WTC11 (cell line): Measurements from ENCODE around the gene SYT15. TPM values are rescaled to one million over a fixed set of nuclear protein-coding genes. Genes with fewer than 3 reads are reported as not detected.

Experiments
- ATAC-seq: fragments of 200-7000 bp; cut with Tn5 transposase; 2 replicates; pipeline ENCODE4 v1.10.0; 2021; ENCODE audit warnings: mild to moderate bottlenecking, moderate library complexity
- CTCF ChIA-PET: fragments of 300-600 bp; sonication (Branson Sonifier 250); formaldehyde crosslinking; loops from one replicate; lab custom pipeline; 2021; ENCODE audit warnings: antibody characterized with exemption; lab: Charles Lee
- POLR2A ChIA-PET: fragments of 350-600 bp; sonication (Branson Sonifier 250); formaldehyde crosslinking; loops from one replicate; lab custom pipeline; 2021; ENCODE audit warnings: antibody characterized with exemption; lab: Charles Lee
- DNase-seq: peaks from one replicate; pipeline ENCODE4 v3.0.0; 2021; ENCODE audit warnings: low spot score
- H3K27ac Mint-ChIP-seq: 2 replicates; pipeline ENCODE4 v1.8.0; 2021; ENCODE audit warnings: mixed read lengths
- H3K27me3 Mint-ChIP-seq: 2 replicates; pipeline ENCODE4 v1.8.0; 2021; ENCODE audit warnings: low read depth, mild to moderate bottlenecking, moderate library complexity, mixed read lengths
- H3K36me3 Mint-ChIP-seq: 2 replicates; pipeline ENCODE4 v1.8.0; 2021; ENCODE audit warnings: mixed read lengths
- H3K4me1 Mint-ChIP-seq: 2 replicates; pipeline ENCODE4 v1.8.0; 2022; ENCODE audit warnings: mixed read lengths
- H3K4me3 Mint-ChIP-seq: 2 replicates; pipeline ENCODE4 v1.8.0; 2021; ENCODE audit warnings: mild to moderate bottlenecking, moderate library complexity, mixed read lengths
- H3K9me3 Mint-ChIP-seq: 2 replicates; pipeline ENCODE4 v1.8.0; 2021; ENCODE audit warnings: mixed read lengths
- CBFB ChIP-seq: sonication (generic); formaldehyde crosslinking; IDR thresholded peaks from 2 replicates; pipeline ENCODE4 v1.8.1; 2022; ENCODE audit warnings: mild to moderate bottlenecking, low read depth, missing genetic modification reagents
- CREB1 ChIP-seq: sonication (generic); formaldehyde crosslinking; IDR thresholded peaks from 2 replicates; pipeline ENCODE4 v1.8.0; 2023; ENCODE audit warnings: mild to moderate bottlenecking, missing genetic modification reagents
- NR1H2 ChIP-seq: sonication (generic); formaldehyde crosslinking; IDR thresholded peaks from 2 replicates; pipeline ENCODE4 v1.9.0; 2021; ENCODE audit warnings: mild to moderate bottlenecking, moderate library complexity, missing genetic modification reagents
- ZBTB21 ChIP-seq: sonication (generic); formaldehyde crosslinking; IDR thresholded peaks from 2 replicates; pipeline ENCODE4 v1.8.1; 2023; ENCODE audit warnings: mild to moderate bottlenecking, missing genetic modification reagents, borderline replicate concordance
- total RNA-seq: library from RNA; stranded (reverse); gene quantifications from 3 replicates; pipeline ENCODE4 v1.2.3, GENCODE V29; 2021
- TF ChIP-seq, protein P1 (sequence below): sonication (generic); formaldehyde crosslinking; conservative IDR thresholded peaks from 2 replicates; pipeline ENCODE4 v1.8.1; 2023; ENCODE audit warnings: mild to moderate bottlenecking, low read depth, missing genetic modification reagents, moderate library complexity
- TF ChIP-seq, protein P2 (sequence below): sonication (generic); formaldehyde crosslinking; IDR thresholded peaks from 2 replicates; pipeline ENCODE4 v1.8.1; 2022; ENCODE audit warnings: low read depth, mild to moderate bottlenecking, moderate library complexity, missing genetic modification reagents, borderline replicate concordance
- TF ChIP-seq, protein P3 (sequence below): sonication (generic); formaldehyde crosslinking; IDR thresholded peaks from 2 replicates; pipeline ENCODE4 v1.8.0; 2022; ENCODE audit warnings: mild to moderate bottlenecking, missing genetic modification reagents
- TF ChIP-seq, protein P4 (sequence below): fragments of 250-450 bp; sonication (Bioruptor Pico); IDR thresholded peaks from 2 replicates; pipeline ENCODE4 v2.1.2; 2022; ENCODE audit warnings: mild to moderate bottlenecking, moderate library complexity
- TF ChIP-seq, protein P5 (sequence below): sonication (generic); formaldehyde crosslinking; IDR thresholded peaks from 2 replicates; pipeline ENCODE4 v1.8.1; 2023; ENCODE audit warnings: mild to moderate bottlenecking, missing genetic modification reagents
- TF ChIP-seq, protein P6 (sequence below): fragments of 250-450 bp; sonication (Bioruptor Pico); IDR thresholded peaks from 2 replicates; pipeline ENCODE4 v1.9.0; 2021; ENCODE audit warnings: moderate library complexity, mild to moderate bottlenecking, inconsistent platforms, borderline replicate concordance
- TF ChIP-seq, protein P7 (sequence below): fragments of 250-450 bp; sonication (Bioruptor Pico); conservative IDR thresholded peaks from 2 replicates; pipeline ENCODE4 v1.9.0; 2021; ENCODE audit warnings: mild to moderate bottlenecking

The SYT15 gene
- total RNA-seq, 1 experiment from 2014 or later, result 1.5 TPM

DNA sequence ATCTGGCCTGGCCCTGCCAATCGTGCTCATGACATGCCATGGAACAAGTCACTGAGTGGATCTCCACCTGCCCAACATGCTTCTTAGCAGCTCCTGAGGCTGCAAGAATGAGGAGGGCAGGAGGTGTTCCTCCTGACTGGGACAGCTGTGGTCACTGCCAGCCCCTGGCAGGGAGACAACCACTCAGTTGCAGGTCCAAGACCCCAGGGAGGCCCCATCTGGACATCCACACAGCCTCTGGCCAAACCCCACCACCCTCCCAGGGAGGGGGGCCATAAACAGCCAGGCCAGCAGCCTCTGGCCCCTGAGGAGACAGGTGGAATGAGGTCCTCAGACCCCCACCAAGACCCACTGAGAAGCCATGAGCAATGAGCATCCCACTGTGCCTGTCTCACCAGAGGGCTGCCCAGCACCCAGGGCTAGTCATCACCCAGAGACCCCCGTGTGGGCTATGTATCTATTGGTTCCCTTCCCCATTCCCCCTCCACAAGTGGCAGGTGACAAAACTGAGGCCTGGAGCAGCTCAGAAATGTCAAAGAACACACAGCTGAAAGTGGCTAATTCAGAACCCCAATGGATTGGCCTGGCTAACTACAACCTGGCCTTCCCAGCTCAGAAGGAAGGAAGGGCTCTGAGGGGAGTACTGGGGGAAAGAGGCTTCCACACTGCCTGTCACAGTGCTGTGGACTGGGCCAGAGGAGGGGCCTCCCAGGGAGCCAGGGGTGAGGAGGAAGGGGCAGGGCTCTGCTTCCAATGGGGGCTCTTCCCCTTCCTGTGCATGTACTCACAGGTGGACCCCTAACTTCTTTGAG lies 25.5 kb upstream of the SYT15 start (continued):
- TF ChIP-seq, protein P1, sequence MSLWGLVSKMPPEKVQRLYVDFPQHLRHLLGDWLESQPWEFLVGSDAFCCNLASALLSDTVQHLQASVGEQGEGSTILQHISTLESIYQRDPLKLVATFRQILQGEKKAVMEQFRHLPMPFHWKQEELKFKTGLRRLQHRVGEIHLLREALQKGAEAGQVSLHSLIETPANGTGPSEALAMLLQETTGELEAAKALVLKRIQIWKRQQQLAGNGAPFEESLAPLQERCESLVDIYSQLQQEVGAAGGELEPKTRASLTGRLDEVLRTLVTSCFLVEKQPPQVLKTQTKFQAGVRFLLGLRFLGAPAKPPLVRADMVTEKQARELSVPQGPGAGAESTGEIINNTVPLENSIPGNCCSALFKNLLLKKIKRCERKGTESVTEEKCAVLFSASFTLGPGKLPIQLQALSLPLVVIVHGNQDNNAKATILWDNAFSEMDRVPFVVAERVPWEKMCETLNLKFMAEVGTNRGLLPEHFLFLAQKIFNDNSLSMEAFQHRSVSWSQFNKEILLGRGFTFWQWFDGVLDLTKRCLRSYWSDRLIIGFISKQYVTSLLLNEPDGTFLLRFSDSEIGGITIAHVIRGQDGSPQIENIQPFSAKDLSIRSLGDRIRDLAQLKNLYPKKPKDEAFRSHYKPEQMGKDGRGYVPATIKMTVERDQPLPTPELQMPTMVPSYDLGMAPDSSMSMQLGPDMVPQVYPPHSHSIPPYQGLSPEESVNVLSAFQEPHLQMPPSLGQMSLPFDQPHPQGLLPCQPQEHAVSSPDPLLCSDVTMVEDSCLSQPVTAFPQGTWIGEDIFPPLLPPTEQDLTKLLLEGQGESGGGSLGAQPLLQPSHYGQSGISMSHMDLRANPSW (CRISPR knock-in tag), result no peak
- TF ChIP-seq, all 79 proteins: peak for 0

DNA sequence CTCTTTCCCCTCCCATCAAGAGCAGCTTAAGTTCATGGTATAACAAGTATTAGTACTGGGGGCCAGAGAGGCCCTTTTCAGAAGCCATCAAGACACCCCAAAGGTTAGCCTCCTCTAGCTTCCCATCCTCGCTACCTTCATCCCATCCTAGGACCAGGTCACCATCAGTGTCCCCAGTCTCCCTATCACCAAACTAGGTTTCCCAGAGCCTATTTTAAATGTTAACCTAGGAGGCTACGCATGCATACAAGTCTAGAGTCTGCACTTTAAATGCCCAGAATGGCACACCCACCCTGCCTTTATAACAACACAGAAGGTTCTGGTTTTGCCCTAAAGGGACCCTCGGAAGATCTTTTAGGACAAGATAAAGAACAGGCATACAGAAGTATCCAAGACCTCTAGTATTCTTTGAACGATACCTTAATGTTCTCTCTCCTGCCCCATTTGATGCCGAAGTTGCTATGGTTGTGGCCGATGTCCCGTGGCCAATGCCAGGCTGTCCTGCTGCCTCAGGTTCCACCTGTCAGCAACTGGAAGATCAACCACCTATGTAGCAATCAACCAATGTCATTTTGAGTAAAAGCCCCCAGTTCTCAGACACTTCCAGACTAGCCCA lies 24.7 kb upstream of the SYT15 start:
- Mint-ChIP-seq H3K27me3 (no peaks in the 10 kb centered on the region; the same call in none of the 2 replicates), H3K27ac (no peak overlapping the region), H3K4me3 (no peak overlapping the region), H3K4me1 (peaks cover 9% of the 10 kb centered on the region), H3K36me3 (no peaks in the 10 kb centered on the region), H3K9me3 (no peaks in the 10 kb centered on the region)
- ChIA-PET CTCF (interaction anchor here (0.6 to 3.3 kb wide), 2 partner anchors 9 to 44 kb away, joined by 3 to 40 read pairs; no protein-coding TSS in a partner anchor), POLR2A (no interaction called here)
- DNase-seq (no peak), ATAC-seq (no peak)
- TF ChIP-seq, protein P2, sequence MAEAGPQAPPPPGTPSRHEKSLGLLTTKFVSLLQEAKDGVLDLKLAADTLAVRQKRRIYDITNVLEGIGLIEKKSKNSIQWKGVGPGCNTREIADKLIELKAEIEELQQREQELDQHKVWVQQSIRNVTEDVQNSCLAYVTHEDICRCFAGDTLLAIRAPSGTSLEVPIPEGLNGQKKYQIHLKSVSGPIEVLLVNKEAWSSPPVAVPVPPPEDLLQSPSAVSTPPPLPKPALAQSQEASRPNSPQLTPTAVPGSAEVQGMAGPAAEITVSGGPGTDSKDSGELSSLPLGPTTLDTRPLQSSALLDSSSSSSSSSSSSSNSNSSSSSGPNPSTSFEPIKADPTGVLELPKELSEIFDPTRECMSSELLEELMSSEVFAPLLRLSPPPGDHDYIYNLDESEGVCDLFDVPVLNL (CRISPR knock-in tag), result no peak
- TF ChIP-seq, protein P3, sequence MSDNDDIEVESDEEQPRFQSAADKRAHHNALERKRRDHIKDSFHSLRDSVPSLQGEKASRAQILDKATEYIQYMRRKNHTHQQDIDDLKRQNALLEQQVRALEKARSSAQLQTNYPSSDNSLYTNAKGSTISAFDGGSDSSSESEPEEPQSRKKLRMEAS (CRISPR knock-in tag), result no peak
- TF ChIP-seq, protein P4, sequence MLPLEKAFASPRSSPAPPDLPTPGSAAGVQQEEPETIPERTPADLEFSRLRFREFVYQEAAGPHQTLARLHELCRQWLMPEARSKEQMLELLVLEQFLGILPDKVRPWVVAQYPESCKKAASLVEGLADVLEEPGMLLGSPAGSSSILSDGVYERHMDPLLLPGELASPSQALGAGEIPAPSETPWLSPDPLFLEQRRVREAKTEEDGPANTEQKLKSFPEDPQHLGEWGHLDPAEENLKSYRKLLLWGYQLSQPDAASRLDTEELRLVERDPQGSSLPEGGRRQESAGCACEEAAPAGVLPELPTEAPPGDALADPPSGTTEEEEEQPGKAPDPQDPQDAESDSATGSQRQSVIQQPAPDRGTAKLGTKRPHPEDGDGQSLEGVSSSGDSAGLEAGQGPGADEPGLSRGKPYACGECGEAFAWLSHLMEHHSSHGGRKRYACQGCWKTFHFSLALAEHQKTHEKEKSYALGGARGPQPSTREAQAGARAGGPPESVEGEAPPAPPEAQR, result no peak
- TF ChIP-seq NR1H2 (CRISPR knock-in tag) (no peak), ZBTB21 (CRISPR knock-in tag) (no peak), CREB1 (CRISPR knock-in tag) (no peak), CBFB (CRISPR knock-in tag) (no peak)
- TF ChIP-seq, protein P5, sequence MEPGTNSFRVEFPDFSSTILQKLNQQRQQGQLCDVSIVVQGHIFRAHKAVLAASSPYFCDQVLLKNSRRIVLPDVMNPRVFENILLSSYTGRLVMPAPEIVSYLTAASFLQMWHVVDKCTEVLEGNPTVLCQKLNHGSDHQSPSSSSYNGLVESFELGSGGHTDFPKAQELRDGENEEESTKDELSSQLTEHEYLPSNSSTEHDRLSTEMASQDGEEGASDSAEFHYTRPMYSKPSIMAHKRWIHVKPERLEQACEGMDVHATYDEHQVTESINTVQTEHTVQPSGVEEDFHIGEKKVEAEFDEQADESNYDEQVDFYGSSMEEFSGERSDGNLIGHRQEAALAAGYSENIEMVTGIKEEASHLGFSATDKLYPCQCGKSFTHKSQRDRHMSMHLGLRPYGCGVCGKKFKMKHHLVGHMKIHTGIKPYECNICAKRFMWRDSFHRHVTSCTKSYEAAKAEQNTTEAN (CRISPR knock-in tag), result no peak
- TF ChIP-seq, protein P6, sequence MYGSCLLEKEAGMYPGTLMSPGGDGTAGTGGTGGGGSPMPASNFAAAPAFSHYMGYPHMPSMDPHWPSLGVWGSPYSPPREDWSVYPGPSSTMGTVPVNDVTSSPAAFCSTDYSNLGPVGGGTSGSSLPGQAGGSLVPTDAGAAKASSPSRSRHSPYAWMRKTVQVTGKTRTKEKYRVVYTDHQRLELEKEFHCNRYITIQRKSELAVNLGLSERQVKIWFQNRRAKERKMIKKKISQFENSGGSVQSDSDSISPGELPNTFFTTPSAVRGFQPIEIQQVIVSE (CRISPR knock-in tag), result no peak
- TF ChIP-seq, protein P7, sequence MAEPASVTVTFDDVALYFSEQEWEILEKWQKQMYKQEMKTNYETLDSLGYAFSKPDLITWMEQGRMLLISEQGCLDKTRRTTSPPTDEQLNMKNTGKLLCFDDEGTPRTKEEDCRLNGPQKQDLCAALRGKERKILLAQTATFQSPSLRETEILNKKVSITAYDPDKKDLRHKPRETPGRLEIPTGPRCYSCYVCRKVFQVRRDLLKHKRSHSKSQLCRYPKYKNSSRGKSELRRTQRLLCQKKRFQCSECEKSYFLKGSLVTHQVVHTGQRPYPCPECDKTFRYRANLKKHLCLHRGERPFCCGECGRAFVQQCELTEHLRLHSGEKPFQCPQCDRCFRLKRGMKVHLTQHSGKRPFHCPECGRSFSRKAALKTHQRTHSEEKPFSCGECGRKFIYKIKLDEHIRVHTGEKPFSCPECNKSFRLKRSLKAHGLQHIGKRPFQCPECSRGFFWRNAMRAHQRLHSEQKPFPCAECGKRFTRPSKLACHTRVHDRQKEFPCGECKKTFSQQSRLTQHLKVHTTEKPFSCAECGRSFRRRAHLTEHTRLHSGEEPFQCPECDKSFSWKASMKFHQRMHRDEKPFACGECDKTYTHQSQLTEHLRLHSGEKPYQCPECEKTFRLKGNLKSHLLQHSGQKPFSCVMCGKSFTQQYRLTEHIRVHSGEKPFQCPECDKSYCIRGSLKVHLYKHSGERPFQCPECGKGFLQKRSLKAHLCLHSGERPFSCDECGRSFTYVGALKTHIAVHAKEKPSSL (CRISPR knock-in tag), result no peak
